GM06990 (cell line): Measurements from ENCODE around the gene CNTN5.

Source experiments
- DNase-seq: peaks from one replicate; pipeline ENCODE4 v3.0.0-alpha.2; 2011; ENCODE audit not compliant: insufficient read length; ENCODE audit errors: extremely low read depth
- H3K27me3 ChIP-seq: replicated peaks from 2 replicates; pipeline ENCODE4 v1.6.0; 2011; ENCODE audit warnings: low read length; ENCODE audit not compliant: control insufficient read depth, insufficient read depth
- H3K36me3 ChIP-seq: 2 replicates; pipeline ENCODE4 v1.5.1; 2011; ENCODE audit warnings: low read length; ENCODE audit not compliant: control insufficient read depth, insufficient read depth
- H3K4me3 ChIP-seq: replicated peaks from 2 replicates; pipeline ENCODE4 v1.5.1; 2011; ENCODE audit warnings: low read depth, mild to moderate bottlenecking, control low read depth, low read length
- CTCF ChIP-seq: IDR thresholded peaks from 2 replicates; pipeline ENCODE4 v1.5.1; 2011; ENCODE audit warnings: low read length, control low read depth, mild to moderate bottlenecking, inconsistent platforms; ENCODE audit not compliant: insufficient read depth, poor library complexity, severe bottlenecking

The CNTN5 gene

GRCh38 chr11:100329352-100329751 is 1308.6 kb downstream of the CNTN5 start:
- Histone ChIP-seq H3K36me3 (no peaks in the 10 kb centered on the region), H3K4me3 (no peak overlapping the region), H3K27me3 (no peaks in the 10 kb centered on the region)
- TF ChIP-seq CTCF, result no peak
- DNase-seq, result no peak

GRCh38 chr11:100336873-100337272 is 1316.1 kb downstream of the CNTN5 start:
- no peaks in the 10 kb centered on the region for H3K27me3 ChIP-seq
- no peaks in the 10 kb centered on the region for H3K36me3 ChIP-seq
- no peak for DNase-seq
- H3K4me3 ChIP-seq, result no peak overlapping the region
- TF ChIP-seq CTCF, result no peak

- H3K27me3 ChIP-seq, result no peaks in the 10 kb centered on the region
- DNase-seq, result no peak
Observed at GRCh38 chr11:100338144-100338840, 1317.5 kb downstream of the CNTN5 start.

GRCh38 chr11:100340466-100341319 is 1319.9 kb downstream of the CNTN5 start:
- DNase-seq, result no peak
- no peak for TF ChIP-seq CTCF
- H3K4me3 ChIP-seq, result no peak overlapping the region
- no peaks in the 10 kb centered on the region for H3K36me3 ChIP-seq
- H3K27me3 ChIP-seq, result no peaks in the 10 kb centered on the region

More at GRCh38 chr11:100338144-100338840, 1317.5 kb downstream of the CNTN5 start:
- TF ChIP-seq CTCF, result no peak
- Histone ChIP-seq H3K4me3 (no peak overlapping the region), H3K36me3 (no peaks in the 10 kb centered on the region)

GRCh38 chr11:100353083-100353482 is 1332.3 kb downstream of the CNTN5 start:
- TF ChIP-seq CTCF, result no peak
- no peak for DNase-seq
- H3K36me3 ChIP-seq, result no peaks in the 10 kb centered on the region
- no peak overlapping the region for H3K4me3 ChIP-seq
- H3K27me3 ChIP-seq, result no peaks in the 10 kb centered on the region
